NK-92 (cell line): ENCODE data around the gene ATRAID.
"Not testable (repeated sequence)": the region's sequence is repeated elsewhere in the genome, so short reads cannot be mapped to it uniquely, and the experiment has no call there.

ENCODE experiments used
- DNase-seq: peaks from one replicate; lab custom pipeline; 2025; ENCODE audit not compliant: unreplicated experiment; lab: John Stamatoyannopoulos, UW

ATRAID gene, protein sequence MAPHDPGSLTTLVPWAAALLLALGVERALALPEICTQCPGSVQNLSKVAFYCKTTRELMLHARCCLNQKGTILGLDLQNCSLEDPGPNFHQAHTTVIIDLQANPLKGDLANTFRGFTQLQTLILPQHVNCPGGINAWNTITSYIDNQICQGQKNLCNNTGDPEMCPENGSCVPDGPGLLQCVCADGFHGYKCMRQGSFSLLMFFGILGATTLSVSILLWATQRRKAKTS

DNA sequence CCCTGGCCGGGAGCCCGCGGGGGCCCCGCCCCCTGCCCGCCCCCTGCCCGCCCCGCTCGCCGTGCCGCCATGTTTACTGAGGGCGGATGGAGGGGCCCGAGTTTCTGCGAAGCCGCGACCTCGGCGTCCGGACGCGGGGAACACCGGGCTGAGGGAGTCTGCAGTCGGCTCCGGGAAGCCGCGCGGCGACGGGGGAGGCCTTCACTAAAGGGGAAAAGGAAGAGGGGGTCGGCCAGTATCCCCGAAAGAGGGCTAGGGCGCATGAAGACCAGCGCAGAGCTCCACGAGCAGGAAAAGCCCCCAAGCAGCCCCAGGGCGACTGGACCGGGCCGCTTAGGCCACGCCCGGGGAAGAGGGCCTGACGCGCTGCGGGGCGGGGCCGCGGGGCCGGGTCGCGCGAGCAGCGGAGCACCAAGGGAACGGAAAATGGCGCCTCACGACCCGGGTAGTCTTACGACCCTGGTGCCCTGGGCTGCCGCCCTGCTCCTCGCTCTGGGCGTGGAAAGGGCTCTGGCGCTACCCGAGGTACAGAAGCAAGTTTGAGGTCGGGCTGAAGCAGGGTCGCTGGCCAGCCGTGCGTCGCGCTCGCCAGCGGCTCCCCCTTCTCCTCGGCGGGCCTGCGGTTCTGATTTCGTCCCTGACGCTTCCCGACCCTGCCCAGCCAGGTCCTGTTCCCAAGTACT lies at the start of gene ATRAID, which contains the start of gene SLC5A6:
TSS of gene ATRAID (plus strand) at position 99 of the 683 bp plus-strand sequence. CDS start at position 427, 328 bp downstream.
TSS of gene SLC5A6 (minus strand) at position 326 of the 683 bp plus-strand sequence. CDS start 4,618 bp downstream, outside the sequence.
- peak; percentile 29 for DNase-seq

- DNase-seq: no peak
Observed at GRCh38 chr2:27162151-27163121, 49.4 kb upstream of the ATRAID start.

DNA sequence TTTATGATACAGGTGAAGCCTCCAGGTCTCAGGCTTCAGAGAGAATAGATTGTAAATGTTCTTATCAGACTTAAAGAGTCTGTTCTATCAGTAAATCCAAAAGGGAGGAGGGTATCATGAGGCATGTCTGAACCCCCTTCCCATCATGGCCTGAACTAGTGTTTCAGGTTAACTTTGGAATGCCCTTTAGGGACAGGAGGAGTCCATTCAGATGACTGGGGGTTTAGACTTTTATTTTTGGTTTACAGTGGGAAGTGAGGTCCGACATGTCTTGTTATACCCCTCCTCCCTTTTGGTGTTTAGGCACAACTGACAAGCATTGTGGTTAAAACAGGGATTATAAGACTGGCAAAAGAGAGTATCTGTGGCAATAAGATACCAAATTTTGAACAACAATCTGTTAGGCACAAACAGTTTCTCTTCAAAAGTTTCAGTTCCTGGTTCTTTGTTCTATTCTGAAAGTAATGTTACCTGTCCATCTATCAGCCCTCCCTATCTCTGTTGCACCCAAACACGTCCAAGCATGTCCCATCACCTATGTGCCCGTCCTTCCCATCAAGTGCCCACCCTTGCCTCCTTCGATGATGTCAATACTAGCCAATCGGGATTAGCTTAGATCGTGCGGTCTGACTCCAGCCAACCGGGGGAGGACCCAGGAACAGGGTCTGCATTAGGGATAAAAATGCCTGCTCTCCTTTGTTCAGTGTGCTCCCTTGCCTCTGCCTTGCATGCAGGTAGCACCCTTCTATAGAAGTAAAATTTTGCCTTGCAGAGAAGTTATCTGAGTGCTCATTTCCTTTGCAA lies 46.7 kb upstream of the ATRAID start:
- DNase-seq: no peak

- DNase-seq: no peak
Observed at GRCh38 chr2:27170581-27171337, 41.1 kb upstream of the ATRAID start.

GRCh38 chr2:27171351-27171848 lies 40.4 kb upstream of the ATRAID start:
- DNase-seq: no peak

DNA sequence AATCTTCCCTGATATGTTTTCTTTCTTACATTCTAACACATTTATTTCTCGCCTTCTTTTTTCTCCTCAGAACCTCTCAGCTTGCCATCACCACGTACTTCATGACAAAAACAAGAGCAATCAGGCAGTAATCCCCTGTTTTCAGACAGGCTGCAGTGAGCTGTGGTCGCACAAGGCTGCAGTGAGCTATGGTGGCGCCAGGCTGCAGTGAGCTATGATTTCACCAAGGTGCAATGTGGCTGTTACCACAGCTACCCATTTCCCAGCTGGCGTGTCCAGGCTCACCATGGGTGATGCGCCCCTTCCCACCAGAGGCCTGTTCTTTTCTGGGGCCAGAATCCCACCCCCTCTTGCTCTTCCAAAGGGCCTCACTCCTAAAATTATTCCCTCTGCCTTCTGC lies 37.2 kb upstream of the ATRAID start:
- DNase-seq: no peak

DNA sequence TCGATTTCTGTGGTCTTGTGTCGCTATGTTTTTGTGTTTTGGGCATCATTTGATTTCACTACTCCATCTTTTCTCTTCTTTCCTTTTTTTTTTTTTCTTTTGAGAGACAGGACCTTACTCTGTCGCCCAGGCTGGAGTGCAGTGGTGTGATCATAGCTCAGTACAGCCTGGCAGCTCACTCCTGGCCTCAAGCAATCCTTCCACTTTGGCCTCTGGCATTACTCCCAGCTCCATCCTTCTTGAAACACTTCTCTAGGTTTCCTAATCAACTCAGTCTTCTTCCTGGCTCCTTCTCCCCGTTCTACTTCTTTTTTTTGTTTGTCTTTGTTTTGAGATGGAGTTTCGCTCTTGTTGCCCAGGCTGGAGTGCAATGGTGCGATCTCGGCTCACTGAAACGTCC lies 36.5 kb upstream of the ATRAID start:
- no peak for DNase-seq

DNA sequence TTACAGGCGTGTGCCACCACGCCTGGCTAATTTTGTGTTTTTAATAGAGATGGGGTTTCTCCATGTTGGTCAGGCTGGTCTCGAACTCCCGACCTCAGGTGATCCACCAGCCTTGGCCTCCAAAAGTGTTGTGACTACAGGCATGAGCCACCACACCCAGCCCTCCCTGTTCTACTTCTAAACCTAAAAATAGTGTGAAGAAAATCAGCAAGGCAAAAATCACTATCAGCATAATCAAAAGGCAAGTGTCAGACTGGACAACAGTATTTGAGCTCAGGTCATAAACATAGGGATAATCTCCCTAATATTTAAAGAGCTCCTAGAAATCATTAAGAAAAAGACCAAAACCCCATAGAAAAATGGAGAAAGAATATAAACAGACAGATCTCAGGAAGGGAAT lies 36.1 kb upstream of the ATRAID start:
- DNase-seq: not testable (repeated sequence)

DNA sequence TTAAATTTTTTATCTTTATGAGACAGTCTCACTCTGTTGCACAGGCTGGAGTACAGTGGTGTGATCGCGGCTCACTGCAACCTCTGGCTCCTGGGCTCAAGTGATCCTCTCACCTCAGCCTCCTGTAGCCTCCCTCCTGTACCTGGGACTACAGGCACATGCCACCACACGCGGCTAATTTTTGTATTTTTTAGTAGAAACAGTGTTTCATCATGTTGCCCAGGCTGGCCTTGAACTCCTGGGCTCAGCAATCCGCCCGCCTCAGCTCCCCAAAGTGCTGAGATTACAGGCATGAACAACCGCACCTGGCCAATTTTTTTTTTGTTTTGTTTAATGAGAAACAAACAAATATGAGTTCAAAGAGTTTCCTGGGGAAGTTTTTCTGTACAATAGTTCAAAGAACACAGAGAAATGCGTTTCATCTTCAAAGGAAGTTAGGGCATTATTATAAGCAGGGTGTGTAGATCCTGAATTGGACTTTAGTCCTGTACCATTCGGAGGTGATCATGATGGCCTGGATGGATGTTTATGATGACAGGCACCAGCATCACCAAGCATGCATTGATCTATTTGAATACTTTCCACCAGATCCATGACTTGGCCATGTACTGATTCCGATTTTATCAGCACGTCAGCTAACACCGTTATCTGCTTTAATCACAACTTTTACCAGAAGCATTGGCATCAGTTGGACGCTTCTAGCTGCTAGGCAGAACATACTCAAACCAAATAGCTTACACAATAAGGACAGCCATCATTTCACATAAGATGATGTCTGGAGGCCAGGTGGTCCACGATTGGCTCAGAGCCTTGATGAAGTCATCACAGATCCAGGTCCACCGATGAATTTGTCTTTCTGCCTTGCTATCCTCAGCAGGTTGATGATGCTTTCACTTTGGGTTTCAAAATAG lies 34.1 kb upstream of the ATRAID start:
- DNase-seq: no peak

DNA sequence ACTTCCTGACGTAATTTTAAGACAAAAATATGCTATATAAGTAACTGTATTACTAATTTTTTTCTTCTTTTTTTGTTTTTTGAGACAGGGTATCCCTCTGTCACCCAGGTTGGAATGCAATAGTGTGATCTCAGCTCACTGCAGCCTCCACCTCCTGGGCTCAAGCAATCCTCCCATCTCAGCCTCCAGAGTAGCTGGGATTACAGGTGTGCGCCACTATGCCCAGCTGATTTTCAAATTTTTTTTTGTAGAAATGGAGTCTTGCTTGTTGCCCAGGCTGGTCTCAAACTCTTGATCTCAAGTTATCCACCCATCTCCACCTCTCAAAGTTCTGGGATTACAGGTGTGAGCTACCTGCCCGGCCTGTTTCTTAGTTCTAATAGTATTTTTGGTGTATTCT lies 33.4 kb upstream of the ATRAID start:
- no peak for DNase-seq

- DNase-seq: no peak
Observed at GRCh38 chr2:27179344-27180000, 32.4 kb upstream of the ATRAID start.

DNA sequence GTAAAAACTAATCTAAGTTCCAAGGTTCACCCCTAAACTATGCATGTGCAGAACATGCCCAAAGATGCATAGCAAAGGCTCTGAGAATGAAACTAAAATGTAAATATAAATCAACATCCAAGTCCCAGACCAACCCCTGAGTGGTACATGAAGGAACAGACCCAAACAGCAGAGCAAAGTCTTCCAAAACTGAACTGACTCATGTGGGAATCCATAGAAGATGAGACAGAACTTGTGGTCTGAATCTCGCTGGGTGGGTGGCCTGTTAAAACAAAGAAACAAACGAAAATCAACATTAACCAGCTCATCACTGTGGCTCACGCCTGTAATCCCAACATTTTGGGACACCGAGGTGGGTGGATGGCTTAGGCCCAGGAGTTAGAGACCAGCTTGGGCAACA lies 29.5 kb upstream of the ATRAID start:
- DNase-seq: no peak

- no peak for DNase-seq
Observed at GRCh38 chr2:27184115-27184514, 27.7 kb upstream of the ATRAID start.

DNA sequence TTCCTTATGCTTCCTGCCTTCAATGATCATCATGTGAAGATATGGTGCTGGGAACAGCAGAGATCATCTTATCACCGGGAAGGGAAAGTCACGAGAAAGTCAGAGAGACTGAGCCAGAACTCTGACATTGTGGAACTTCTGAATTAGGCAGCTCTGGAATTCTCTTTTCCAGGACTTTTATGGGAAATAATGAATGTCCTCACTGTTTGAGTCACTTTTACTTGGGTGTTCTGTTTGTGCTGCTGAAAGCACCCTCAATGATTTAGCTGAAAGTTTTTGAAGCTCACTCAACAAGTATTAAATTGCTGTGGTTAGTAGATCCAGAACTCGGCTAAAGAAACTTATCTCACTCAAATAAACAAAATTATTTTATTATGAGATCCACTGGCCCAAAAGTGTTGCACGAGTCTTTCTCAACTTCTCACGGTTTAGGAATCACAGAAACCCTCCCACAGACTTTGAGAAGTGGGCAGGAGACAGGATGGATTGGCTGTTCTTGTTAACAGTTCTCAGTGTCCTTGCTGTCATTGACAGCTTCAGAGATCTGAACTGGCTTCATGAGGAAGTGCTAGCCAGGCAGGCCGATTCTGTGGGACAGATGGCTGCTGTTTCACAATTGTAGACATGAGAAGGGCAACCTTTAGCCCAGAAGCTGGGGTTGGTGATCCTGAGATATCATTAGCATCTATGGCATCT lies 26.4 kb upstream of the ATRAID start:
- DNase-seq: no peak

DNA sequence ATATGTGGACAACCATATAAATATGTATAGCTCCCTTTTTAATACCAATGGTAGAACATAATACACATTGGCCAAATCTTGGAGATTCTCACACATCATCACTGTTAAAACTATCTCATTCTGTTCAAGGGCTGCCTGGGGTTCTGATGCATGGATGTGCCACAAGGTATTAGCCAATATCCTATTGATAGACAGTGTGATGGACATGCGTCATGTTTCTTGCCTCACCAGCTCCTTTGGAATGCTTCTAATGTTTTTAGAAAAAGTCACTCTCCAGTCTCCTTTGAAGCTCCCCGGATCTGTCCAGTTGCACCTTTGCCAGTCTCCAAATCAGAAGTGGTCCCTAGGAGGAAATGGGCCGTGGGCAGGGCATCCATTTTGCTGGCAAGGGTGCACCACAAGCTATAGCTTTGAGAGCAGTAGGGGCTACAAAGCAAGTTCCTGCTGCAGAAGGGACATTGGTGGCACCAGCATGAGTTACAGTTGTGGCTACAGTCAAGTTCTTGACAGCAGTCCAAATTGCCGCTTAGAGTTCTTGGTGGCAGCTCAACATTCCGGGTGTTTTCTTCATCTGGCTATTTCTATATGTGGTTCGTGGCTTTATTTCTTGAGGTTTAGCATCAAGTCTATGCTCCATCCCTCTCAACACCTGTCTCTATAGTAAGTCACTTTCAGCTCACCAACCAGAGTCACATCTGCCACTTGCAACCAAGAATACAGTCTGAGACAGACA lies 25.1 kb upstream of the ATRAID start:
- no peak for DNase-seq

DNA sequence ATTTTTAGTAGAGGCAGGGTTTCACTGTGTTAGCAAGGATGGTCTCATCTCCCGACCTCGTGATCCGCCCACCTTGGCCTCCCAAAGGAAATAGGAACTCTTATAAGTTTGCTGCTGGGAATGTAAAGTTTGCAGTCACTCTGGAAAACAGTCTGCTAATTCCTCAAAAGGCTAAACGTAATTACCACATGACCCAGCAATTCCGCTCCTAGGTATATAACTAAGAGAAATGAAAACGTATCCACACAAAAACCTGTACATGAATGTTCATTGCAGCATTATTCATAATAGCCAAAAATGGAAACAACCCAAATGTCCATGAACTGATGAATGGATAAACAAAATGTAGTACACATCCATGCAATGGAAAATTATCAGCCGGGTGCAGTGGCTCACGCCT lies 21.9 kb upstream of the ATRAID start:
- DNase-seq: no peak
